ENCODE measurements around the gene MYO1A. TPM values are rescaled to one million over a fixed set of nuclear protein-coding genes. Genes with fewer than 3 reads are reported as not detected.

The MYO1A gene
- total RNA-seq: under 0.01 TPM in 1 of 2 replicates, not detected in the other

GRCh38 chr12:57049890-57050289 lies at the start of gene MYO1A:
MYO1A (minus strand) TSS chr12:57050129; CDS start chr12:57048323, 1,806 bp downstream.

GRCh38 chr12:57088354-57089270 lies 38.7 kb upstream of the MYO1A start, which contains the start of gene NAB2:
NAB2 (plus strand) TSS chr12:57089114; CDS start chr12:57089272, 158 bp downstream.

GRCh38 chr12:57078519-57079404 lies 28.8 kb upstream of the MYO1A start, which contains the start of gene NEMP1:
NEMP1 (minus strand) TSS chr12:57078791; CDS start chr12:57078745, 46 bp downstream.

GRCh38 chr12:57016348-57016747 lies 33.6 kb downstream of the MYO1A start, which contains the start of gene TAC3:
TAC3 (minus strand) TSS chr12:57016529; CDS start chr12:57015797, 732 bp downstream.

GRCh38 chr12:57005980-57006808 lies 43.7 kb downstream of the MYO1A start, which contains the start of gene ZBTB39:
ZBTB39 (minus strand) TSS chr12:57006546; CDS start chr12:57004917, 1,629 bp downstream.

Other genes with a start within 250 kb of the MYO1A start
- gene SDR9C7, start 115.7 kb downstream of the MYO1A start, total RNA-seq: not detected in 2 replicates
- under 0.01 TPM in 1 of 2 replicates, not detected in the other for gene RDH16, start 92.5 kb downstream of the MYO1A start, total RNA-seq
- gene ZBTB39, start 43.6 kb downstream of the MYO1A start, total RNA-seq: 11.5 and 12.1 TPM in 2 replicates
- gene TAC3, start 33.6 kb downstream of the MYO1A start, total RNA-seq: not detected in 2 replicates
- 5.9 and 10.7 TPM in 2 replicates for gene NEMP1, start 28.7 kb upstream of the MYO1A start, total RNA-seq
- 12.0 and 18.9 TPM in 2 replicates for gene NAB2, start 39.0 kb upstream of the MYO1A start, total RNA-seq
- gene STAT6, start 61.2 kb upstream of the MYO1A start, total RNA-seq: 96.0 and 100 TPM in 2 replicates
- 1.6 and 4.6 TPM in 2 replicates for gene LRP1, start 78.4 kb upstream of the MYO1A start, total RNA-seq
- not detected in 2 replicates for gene LRP1-AS, start 97.5 kb upstream of the MYO1A start, total RNA-seq
- gene NXPH4, start 166.7 kb upstream of the MYO1A start, total RNA-seq: 0.19 TPM in 1 of 2 replicates, not detected in the other
- gene SHMT2, start 179.6 kb upstream of the MYO1A start, total RNA-seq: 197 and 216 TPM in 2 replicates
- gene STAC3, start 201.1 kb upstream of the MYO1A start, total RNA-seq: 0.65 TPM in 1 of 2 replicates, not detected in the other

Measured in vein endothelial cell (primary cell).